B cell (primary cell): Measurements from ENCODE around the gene ACOX3. TPM values are rescaled to one million over a fixed set of nuclear protein-coding genes. Genes with fewer than 3 reads are reported as not detected.

Experiments
- ATAC-seq: fragments of 200-7000 bp; cut with Tn5 transposase; one replicate; pipeline ENCODE4 v1.10.0; 2021; ENCODE audit warnings: low read depth, mild to moderate bottlenecking, moderate number of reproducible peaks, moderate library complexity
- CTCF ChIA-PET: fragments of 350-600 bp; sonication (Branson Sonifier 250); formaldehyde crosslinking; loops from one replicate; lab custom pipeline; 2021; ENCODE audit warnings: antibody characterized with exemption, inconsistent platforms; lab: Charles Lee
- POLR2A ChIA-PET: fragments of 350-600 bp; sonication (Branson Sonifier 250); formaldehyde crosslinking; loops from one replicate; lab custom pipeline; 2021; ENCODE audit warnings: antibody characterized with exemption; lab: Charles Lee
- DNase-seq: peaks from one replicate; pipeline ENCODE4 v3.0.0; 2013
- H2AFZ ChIP-seq: 2 replicates; pipeline ENCODE4 v1.6.1; 2012; ENCODE audit warnings: mild to moderate bottlenecking, low read depth, low read length; ENCODE audit not compliant: insufficient read depth, poor library complexity, severe bottlenecking
- H3K27ac ChIP-seq, 2 donors: 1 replicate in 1 of 2; 2 replicates in 1 of 2; pipeline ENCODE4 v1.5.1; 2012 to 2013; ENCODE audit warnings: low read length in 2 of 2, mild to moderate bottlenecking in 2 of 2, moderate library complexity in 1 of 2
- H3K27me3 ChIP-seq, 4 experiments: fragments of 200-600 bp in 1 of 4; sonication (generic) in 1 of 4; replicated peaks in 1 of 4; 1 replicate in 2 of 4; 2 replicates in 2 of 4; pipeline versions ENCODE4 v1.6.1 to v1.7.0; 2013 to 2016; ENCODE audit warnings: low read length in 3 of 4, mild to moderate bottlenecking in 2 of 4, mixed read lengths in 1 of 4, moderate library complexity in 1 of 4; ENCODE audit not compliant: insufficient read depth in 4 of 4, control insufficient read depth in 3 of 4; ENCODE audit errors: control extremely low read depth in 1 of 4
- H3K36me3 ChIP-seq, 2 experiments: replicated peaks in 1 of 2; 1 replicate in 1 of 2; 2 replicates in 1 of 2; pipeline versions ENCODE4 v1.6.1 to v1.7.1; 2013; ENCODE audit warnings: low read length in 1 of 2; ENCODE audit not compliant: insufficient read depth in 2 of 2, control insufficient read depth in 1 of 2; ENCODE audit errors: control extremely low read depth in 1 of 2, extremely low read depth in 1 of 2
- H3K4me1 ChIP-seq, 2 donors: fragments of 200-600 bp in 1 of 2; sonication (generic) in 1 of 2; 1 replicate in 1 of 2; 2 replicates in 1 of 2; pipeline versions ENCODE4 v1.5.1 to v1.6.1; 2013 to 2017; ENCODE audit warnings: low read length in 2 of 2; ENCODE audit not compliant: control insufficient read depth in 2 of 2, insufficient read depth in 2 of 2
- H3K4me2 ChIP-seq: replicated peaks from 2 replicates; pipeline ENCODE3; 2012; ENCODE audit warnings: mild to moderate bottlenecking, low read depth, low read length; ENCODE audit not compliant: poor library complexity, severe bottlenecking
- H3K4me3 ChIP-seq, 5 experiments: fragments of 200-600 bp in 1 of 5; sonication (generic) in 1 of 5; 1 replicate in 3 of 5; 2 replicates in 2 of 5; pipeline versions ENCODE4 v1.5.1 to v1.7.0; 2011 to 2016; ENCODE audit warnings: low read length in 4 of 5, mild to moderate bottlenecking in 4 of 5, low read depth in 2 of 5, control low read depth in 1 of 5, moderate library complexity in 1 of 5; ENCODE audit not compliant: insufficient read depth in 1 of 5; ENCODE audit errors: control extremely low read depth in 1 of 5, extremely low read depth in 1 of 5
- H3K79me2 ChIP-seq: fragments of 200-600 bp; sonication (generic); one replicate; pipeline ENCODE4 v1.6.0; 2016; ENCODE audit warnings: low read length; ENCODE audit not compliant: control insufficient read depth, insufficient read depth
- H3K9ac ChIP-seq: fragments of 200-600 bp; sonication (generic); 2 replicates; pipeline ENCODE4 v1.6.1; 2017; ENCODE audit warnings: mild to moderate bottlenecking, low read length, moderate library complexity
- H3K9me3 ChIP-seq, 3 donors: one replicate each; pipeline versions ENCODE4 v1.6.1 to v1.7.1; 2013; ENCODE audit warnings: low read length in 2 of 3; ENCODE audit not compliant: control insufficient read depth in 2 of 3, insufficient read depth in 1 of 3; ENCODE audit errors: control extremely low read depth in 1 of 3
- H4K20me1 ChIP-seq: 2 replicates; pipeline ENCODE4 v1.6.0; 2012; ENCODE audit warnings: mild to moderate bottlenecking, low read length; ENCODE audit not compliant: insufficient read depth, control insufficient read depth, poor library complexity, severe bottlenecking
- H3K27ac Mint-ChIP-seq: one replicate; pipeline ENCODE4 v1.8.0; 2021; ENCODE audit warnings: mixed read lengths
- H3K27me3 Mint-ChIP-seq: one replicate; pipeline ENCODE4 v1.8.0; 2021; ENCODE audit warnings: mixed read lengths
- H3K4me1 Mint-ChIP-seq: one replicate; pipeline ENCODE4 v1.8.0; 2021; ENCODE audit warnings: mixed read lengths
- H3K4me3 Mint-ChIP-seq: one replicate; pipeline ENCODE4 v1.8.0; 2021; ENCODE audit warnings: mixed read lengths
- H3K9me3 Mint-ChIP-seq: one replicate; pipeline ENCODE4 v1.8.0; 2022; ENCODE audit warnings: mixed read lengths; ENCODE audit not compliant: insufficient read depth
- EZH2 ChIP-seq: IDR thresholded peaks from 2 replicates; pipeline ENCODE4 v1.6.1; 2012; ENCODE audit warnings: borderline replicate concordance, low read depth, mild to moderate bottlenecking, moderate library complexity, low read length; ENCODE audit not compliant: insufficient read depth, poor library complexity, severe bottlenecking
- WGBS: methylation state at CpG from one replicate; pipeline ENCODE4 v1.1.5; 2013; ENCODE audit warnings: missing lambda C conversion rate; ENCODE audit not compliant: insufficient coverage; 5-methylcytosine and 5-hydroxymethylcytosine counted together
- intact Hi-C: fragments of 100-400 bp; cut with micrococcal nuclease; formaldehyde crosslinking; loops from one replicate; pipeline ENCODE4 v1.10.0; 2022
- polyA plus RNA-seq: library from polyadenylated mRNA; depleted of rRNA; stranded (reverse); fragments of >200 nt; gene quantifications from 2 replicates; pipeline ENCODE4 v1.2.3, GENCODE V29; 2012
- total RNA-seq, 2 donors: library from RNA; stranded (reverse); fragments of 120-200 nt in 1 of 2; gene quantifications; 1 replicate in 1 of 2; 2 replicates in 1 of 2; pipeline versions ENCODE4 v1.2.3 to v1.2.4, GENCODE V29; 2013 to 2022
- TF ChIP-seq, protein P1 (sequence below): fragments of 200-600 bp; IDR thresholded peaks from one replicate; pipeline ENCODE4 v1.8.0; 2022; ENCODE audit warnings: antibody characterized with exemption, mild to moderate bottlenecking

The ACOX3 gene
- total and polyA plus RNA-seq, 2 donors (not counting 1 experiment from before 2014, with no cell fraction given): 4.6 to 23.1 TPM

GRCh38 chr4:8394806-8395205, 45.7 kb downstream of the ACOX3 start:
- no peaks in the 10 kb centered on the region for H3K27me3 ChIP-seq
- WGBS: over 99% methylated on average over 8 of the region's 12 CpGs
- H3K4me3 ChIP-seq: no peak overlapping the region
- H3K9me3 ChIP-seq: peaks cover 0 to 4% (median 0%) of the 10 kb centered on the region in 3 donors
- H3K4me2 ChIP-seq: no peak overlapping the region
- H3K27me3 Mint-ChIP-seq: no peaks in the 10 kb centered on the region
- no peaks in the 10 kb centered on the region for H4K20me1 ChIP-seq
- H3K4me1 Mint-ChIP-seq: peaks cover 6% of the 10 kb centered on the region
- DNase-seq (no peak), ATAC-seq (no peak)
- CTCF ChIA-PET: no interaction called here
- intact Hi-C loops: no loop called here
- no peak overlapping the region for H2AFZ ChIP-seq
- no peak overlapping the region for H3K9ac ChIP-seq
- H3K27ac Mint-ChIP-seq: no peak overlapping the region
- H3K4me1 ChIP-seq: no peaks in the 10 kb centered on the region
- no peak overlapping the region for H3K4me3 Mint-ChIP-seq
- POLR2A ChIA-PET: no interaction called here
- H3K36me3 ChIP-seq: peaks cover 0 to 10% of the 10 kb centered on the region in 2 experiments
- H3K27ac ChIP-seq: no peak overlapping the region
- no peak for TF ChIP-seq EZH2
- TF ChIP-seq, protein P1, sequence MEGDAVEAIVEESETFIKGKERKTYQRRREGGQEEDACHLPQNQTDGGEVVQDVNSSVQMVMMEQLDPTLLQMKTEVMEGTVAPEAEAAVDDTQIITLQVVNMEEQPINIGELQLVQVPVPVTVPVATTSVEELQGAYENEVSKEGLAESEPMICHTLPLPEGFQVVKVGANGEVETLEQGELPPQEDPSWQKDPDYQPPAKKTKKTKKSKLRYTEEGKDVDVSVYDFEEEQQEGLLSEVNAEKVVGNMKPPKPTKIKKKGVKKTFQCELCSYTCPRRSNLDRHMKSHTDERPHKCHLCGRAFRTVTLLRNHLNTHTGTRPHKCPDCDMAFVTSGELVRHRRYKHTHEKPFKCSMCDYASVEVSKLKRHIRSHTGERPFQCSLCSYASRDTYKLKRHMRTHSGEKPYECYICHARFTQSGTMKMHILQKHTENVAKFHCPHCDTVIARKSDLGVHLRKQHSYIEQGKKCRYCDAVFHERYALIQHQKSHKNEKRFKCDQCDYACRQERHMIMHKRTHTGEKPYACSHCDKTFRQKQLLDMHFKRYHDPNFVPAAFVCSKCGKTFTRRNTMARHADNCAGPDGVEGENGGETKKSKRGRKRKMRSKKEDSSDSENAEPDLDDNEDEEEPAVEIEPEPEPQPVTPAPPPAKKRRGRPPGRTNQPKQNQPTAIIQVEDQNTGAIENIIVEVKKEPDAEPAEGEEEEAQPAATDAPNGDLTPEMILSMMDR: no peak
- no peaks in the 10 kb centered on the region for H3K9me3 Mint-ChIP-seq
- no peaks in the 10 kb centered on the region for H3K79me2 ChIP-seq

DNA sequence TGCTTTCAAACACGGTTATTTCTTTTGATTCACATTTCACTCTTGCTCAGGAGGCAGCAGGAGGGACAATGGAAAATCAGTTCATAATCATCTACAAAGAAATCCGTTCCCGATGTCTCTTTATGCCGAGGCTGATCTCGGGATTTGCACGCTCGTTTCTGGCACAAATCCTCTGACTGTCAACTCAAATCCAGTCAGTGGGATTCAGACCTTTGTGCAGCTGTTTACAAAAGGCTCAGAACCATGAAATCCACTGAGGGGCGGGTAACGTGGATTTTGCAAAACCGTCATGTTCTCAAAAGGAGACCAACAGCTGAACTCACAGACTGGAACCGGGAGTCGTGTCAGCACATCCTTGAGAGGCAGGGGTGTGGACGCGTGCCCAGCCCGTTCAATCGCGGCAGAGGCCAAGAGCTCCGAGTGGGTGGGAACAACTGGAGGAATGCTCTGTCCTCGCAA, 46.4 kb downstream of the ACOX3 start:
- Histone ChIP-seq H4K20me1 (no peaks in the 10 kb centered on the region), H3K9me3 (peaks cover 0 to 4% (median 0%) of the 10 kb centered on the region in 3 donors), H2AFZ (no peak overlapping the region), H3K4me2 (no peak overlapping the region), H3K9ac (no peak overlapping the region), H3K27me3 (no peaks in the 10 kb centered on the region), H3K27ac (no peak overlapping the region), H3K79me2 (no peaks in the 10 kb centered on the region), H3K4me3 (no peak overlapping the region), H3K36me3 (peaks cover 0 to 16% of the 10 kb centered on the region in 2 experiments), H3K4me1 (no peaks in the 10 kb centered on the region)
- H3K27ac Mint-ChIP-seq: no peak overlapping the region
- no peak for ATAC-seq
- 87% methylated on average over 19 of the region's 19 CpGs for WGBS
- H3K27me3 Mint-ChIP-seq: no peaks in the 10 kb centered on the region
- no peak for DNase-seq
- POLR2A ChIA-PET: no interaction called here
- intact Hi-C loops: no loop called here
- H3K4me1 Mint-ChIP-seq: peaks cover 6% of the 10 kb centered on the region
- CTCF ChIA-PET: no interaction called here
- no peaks in the 10 kb centered on the region for H3K9me3 Mint-ChIP-seq
- TF ChIP-seq, protein P1: no peak
- TF ChIP-seq EZH2: no peak
- no peak overlapping the region for H3K4me3 Mint-ChIP-seq
